ENCODE measurements around the gene EFCAB13.

The EFCAB13 gene

GRCh38 chr17:47323382-47324223, at the start of gene EFCAB13:
EFCAB13 (plus strand) TSS chr17:47323955; CDS start chr17:47328354, 4,399 bp downstream.
- Mint-ChIP-seq H3K36me3 (ENCODE audit: low read depth) (peaks cover 12% of the 10 kb centered on the region), H3K27ac (peak within 1 kb of the TSS; percentile 47), H3K27me3 (ENCODE audit: low read depth, poor library complexity) (peaks cover 36% of the 10 kb centered on the region), H3K4me3 (peak within 1 kb of the TSS; percentile 90), H3K9me3 (peaks cover 49% of the 10 kb centered on the region), H3K4me1 (peaks cover 21% of the 10 kb centered on the region)
- DNase-seq: peak; percentile 89
- TF ChIP-seq, protein P1, sequence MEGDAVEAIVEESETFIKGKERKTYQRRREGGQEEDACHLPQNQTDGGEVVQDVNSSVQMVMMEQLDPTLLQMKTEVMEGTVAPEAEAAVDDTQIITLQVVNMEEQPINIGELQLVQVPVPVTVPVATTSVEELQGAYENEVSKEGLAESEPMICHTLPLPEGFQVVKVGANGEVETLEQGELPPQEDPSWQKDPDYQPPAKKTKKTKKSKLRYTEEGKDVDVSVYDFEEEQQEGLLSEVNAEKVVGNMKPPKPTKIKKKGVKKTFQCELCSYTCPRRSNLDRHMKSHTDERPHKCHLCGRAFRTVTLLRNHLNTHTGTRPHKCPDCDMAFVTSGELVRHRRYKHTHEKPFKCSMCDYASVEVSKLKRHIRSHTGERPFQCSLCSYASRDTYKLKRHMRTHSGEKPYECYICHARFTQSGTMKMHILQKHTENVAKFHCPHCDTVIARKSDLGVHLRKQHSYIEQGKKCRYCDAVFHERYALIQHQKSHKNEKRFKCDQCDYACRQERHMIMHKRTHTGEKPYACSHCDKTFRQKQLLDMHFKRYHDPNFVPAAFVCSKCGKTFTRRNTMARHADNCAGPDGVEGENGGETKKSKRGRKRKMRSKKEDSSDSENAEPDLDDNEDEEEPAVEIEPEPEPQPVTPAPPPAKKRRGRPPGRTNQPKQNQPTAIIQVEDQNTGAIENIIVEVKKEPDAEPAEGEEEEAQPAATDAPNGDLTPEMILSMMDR (IDR thresholded peaks at IDR 0.05): peak; percentile 20

- H3K4me3 Mint-ChIP-seq: no peak overlapping the region
- DNase-seq: no peak
- H3K9me3 Mint-ChIP-seq: peaks cover 9% of the 10 kb centered on the region
- TF ChIP-seq, protein P1 (IDR thresholded peaks at IDR 0.05): no peak
- peaks cover 52% of the 10 kb centered on the region for H3K4me1 Mint-ChIP-seq
- H3K27ac Mint-ChIP-seq: no peak overlapping the region
- peaks cover 9% of the 10 kb centered on the region for H3K27me3 Mint-ChIP-seq (ENCODE audit: low read depth, poor library complexity)
- peaks cover under 1% of the 10 kb centered on the region for H3K36me3 Mint-ChIP-seq (ENCODE audit: low read depth)
Observed at GRCh38 chr17:47274319-47275069, 49.3 kb upstream of the EFCAB13 start.

- H3K4me1 Mint-ChIP-seq: peaks cover 60% of the 10 kb centered on the region
Observed at GRCh38 chr17:47275245-47275984, 48.3 kb upstream of the EFCAB13 start.

GRCh38 chr17:47276444-47276843, 47.3 kb upstream of the EFCAB13 start:
- TF ChIP-seq, protein P1 (IDR thresholded peaks at IDR 0.05): no peak
- no peaks in the 10 kb centered on the region for H3K36me3 Mint-ChIP-seq (ENCODE audit: low read depth)
- no peak overlapping the region for H3K4me3 Mint-ChIP-seq
- no peaks in the 10 kb centered on the region for H3K9me3 Mint-ChIP-seq
- H3K4me1 Mint-ChIP-seq: peaks cover 65% of the 10 kb centered on the region
- DNase-seq: no peak
- peaks cover 5% of the 10 kb centered on the region for H3K27me3 Mint-ChIP-seq (ENCODE audit: low read depth, poor library complexity)
- H3K27ac Mint-ChIP-seq: peak overlapping the region; percentile 80

More at GRCh38 chr17:47275245-47275984, 48.3 kb upstream of the EFCAB13 start:
- TF ChIP-seq, protein P1 (IDR thresholded peaks at IDR 0.05): no peak
- no peaks in the 10 kb centered on the region for H3K36me3 Mint-ChIP-seq (ENCODE audit: low read depth)
- peaks cover 9% of the 10 kb centered on the region for H3K27me3 Mint-ChIP-seq (ENCODE audit: low read depth, poor library complexity)
- peaks cover 3% of the 10 kb centered on the region for H3K9me3 Mint-ChIP-seq
- peak; percentile 77 for DNase-seq
- peak overlapping the region; percentile 80 for H3K27ac Mint-ChIP-seq
- peak overlapping the region; percentile 50 for H3K4me3 Mint-ChIP-seq

GRCh38 chr17:47276868-47277267, 46.9 kb upstream of the EFCAB13 start:
- no peaks in the 10 kb centered on the region for H3K9me3 Mint-ChIP-seq
- no peaks in the 10 kb centered on the region for H3K36me3 Mint-ChIP-seq (ENCODE audit: low read depth)
- no peak overlapping the region for H3K27ac Mint-ChIP-seq
- H3K4me3 Mint-ChIP-seq: no peak overlapping the region
- DNase-seq: peak; percentile 39
- H3K27me3 Mint-ChIP-seq (ENCODE audit: low read depth, poor library complexity): peaks cover 5% of the 10 kb centered on the region
- TF ChIP-seq, protein P1 (IDR thresholded peaks at IDR 0.05): no peak
- peaks cover 65% of the 10 kb centered on the region for H3K4me1 Mint-ChIP-seq
